ENCODE data around the gene ESM1. TPM values are rescaled to one million over a fixed set of nuclear protein-coding genes. Genes with fewer than 3 reads are reported as not detected.

The ESM1 gene
- total RNA-seq, 1 donor from 2014 or later = not detected

GRCh38 chr5:54932789-54933188, 52.6 kb downstream of the ESM1 start:
- intact Hi-C loops (cut with DNase I) = no loop called here
- Histone ChIP-seq H3K27me3 (no peaks in the 10 kb centered on the region), H3K4me3 (no peak overlapping the region), H3K9me3 (no peaks in the 10 kb centered on the region), H3K36me3 (no peaks in the 10 kb centered on the region), H3K27ac (no peak overlapping the region), H3K4me1 (no peaks in the 10 kb centered on the region)
- TF ChIP-seq CTCF (IDR thresholded peaks at IDR 0.05) = no peak
- TF ChIP-seq POLR2AphosphoS5 (IDR thresholded peaks at IDR 0.05; ENCODE audit: insufficient read depth in 1 of 2, low read depth in 1 of 2) = no peak
- no peak for TF ChIP-seq POLR2A (IDR thresholded peaks at IDR 0.05)
- DNase-seq (ENCODE audit: extremely low spot score in 2 of 2) = no peak

- Histone ChIP-seq H3K36me3 (no peaks in the 10 kb centered on the region), H3K4me1 (no peaks in the 10 kb centered on the region), H3K27me3 (no peaks in the 10 kb centered on the region), H3K9me3 (no peaks in the 10 kb centered on the region), H3K4me3 (no peak overlapping the region), H3K27ac (no peak overlapping the region)
- no peak for DNase-seq (ENCODE audit: extremely low spot score in 2 of 2)
- intact Hi-C loops (cut with DNase I) = no loop called here
- TF ChIP-seq POLR2A (IDR thresholded peaks at IDR 0.05) = no peak
- TF ChIP-seq CTCF (IDR thresholded peaks at IDR 0.05) = no peak
- no peak for TF ChIP-seq POLR2AphosphoS5 (IDR thresholded peaks at IDR 0.05; ENCODE audit: insufficient read depth in 1 of 2, low read depth in 1 of 2)
Observed at GRCh38 chr5:54930736-54931135, 54.7 kb downstream of the ESM1 start.

Other genes starting within 250 kb of the ESM1 start
- 9.1 TPM for gene GZMK, start 38.7 kb upstream of the ESM1 start, total RNA-seq
- 1.2 TPM for gene GZMA, start 117.1 kb upstream of the ESM1 start, total RNA-seq
- gene GPX8, start 174.6 kb upstream of the ESM1 start, total RNA-seq = 22.1 TPM
- gene CDC20B, start 187.6 kb upstream of the ESM1 start, total RNA-seq = not detected
- not detected for gene MCIDAS, start 241.7 kb upstream of the ESM1 start, total RNA-seq
- gene CCNO, start 248.0 kb upstream of the ESM1 start, total RNA-seq = not detected